IMR-90 (cell line): Measurements from ENCODE around the gene TTC28. TPM values are rescaled to one million over a fixed set of nuclear protein-coding genes. Genes with fewer than 3 reads are reported as not detected.

Source experiments
- ATAC-seq: fragments of 200-7000 bp; cut with Tn5 transposase; 2 replicates; pipeline ENCODE4 v1.9.1; 2020; ENCODE audit warnings: low read depth, mild to moderate bottlenecking, moderate library complexity
- BruUV-seq: library from RNA; stranded (reverse); fragments of 400-500 nt; replicated peaks from 2 replicates; lab custom pipeline; 2021; lab: Mats Ljungman, UMichigan
- CTCF ChIA-PET: fragments of 300-600 bp; formaldehyde crosslinking; extraction: SDS; loops from one replicate; lab custom pipeline; 2021; ENCODE audit warnings: antibody characterized with exemption; lab: Yijun Ruan, JAX
- POLR2A ChIA-PET: fragments of 300-600 bp; sonication (Branson Sonifier 250); formaldehyde crosslinking; loops from one replicate; lab custom pipeline; 2022; ENCODE audit warnings: antibody characterized with exemption; ENCODE audit not compliant: unreplicated experiment; lab: Charles Lee
- DNase-seq: peaks from one replicate; pipeline ENCODE4 v3.0.0; 2013
- H2AFZ ChIP-seq: replicated peaks from 2 replicates; pipeline ENCODE3; 2013; ENCODE audit warnings: low read length, mild to moderate bottlenecking; ENCODE audit not compliant: poor library complexity
- H2AK5ac ChIP-seq: 2 replicates; pipeline ENCODE4 v1.6.1; 2013; ENCODE audit warnings: low read depth, low read length, inconsistent platforms
- H2AK9ac ChIP-seq: replicated peaks from 2 replicates; pipeline ENCODE3; 2013; ENCODE audit warnings: mild to moderate bottlenecking, low read depth, low read length, moderate library complexity; ENCODE audit not compliant: poor library complexity
- H2BK120ac ChIP-seq: 2 replicates; pipeline ENCODE4 v1.6.1; 2013; ENCODE audit warnings: low read depth, low read length, inconsistent platforms
- H2BK15ac ChIP-seq: 3 replicates; pipeline ENCODE4 v1.6.1; 2013; ENCODE audit warnings: low read depth, low read length, inconsistent platforms
- H2BK20ac ChIP-seq: 2 replicates; pipeline ENCODE4 v1.6.1; 2013; ENCODE audit warnings: low read depth, mild to moderate bottlenecking, inconsistent platforms, low read length, moderate library complexity
- H2BK5ac ChIP-seq: 2 replicates; pipeline ENCODE4 v1.6.1; 2013; ENCODE audit warnings: mild to moderate bottlenecking, low read depth, low read length, inconsistent platforms; ENCODE audit not compliant: poor library complexity, severe bottlenecking
- H3K14ac ChIP-seq: replicated peaks from 2 replicates; pipeline ENCODE4 v1.6.1; 2013; ENCODE audit warnings: low read depth, low read length, inconsistent platforms
- H3K18ac ChIP-seq: 2 replicates; pipeline ENCODE4 v1.6.1; 2013; ENCODE audit warnings: low read depth, low read length, control low read depth
- H3K23ac ChIP-seq: 2 replicates; pipeline ENCODE4 v1.6.1; 2013; ENCODE audit warnings: low read depth, low read length, inconsistent platforms
- H3K27ac ChIP-seq: 2 replicates; pipeline ENCODE4 v1.5.1; 2013; ENCODE audit warnings: mild to moderate bottlenecking, control low read depth, low read length; ENCODE audit not compliant: insufficient read depth
- H3K27me3 ChIP-seq: 2 replicates; pipeline ENCODE4 v1.6.1; 2013; ENCODE audit warnings: low read length; ENCODE audit not compliant: control insufficient read depth, insufficient read depth
- H3K36me3 ChIP-seq: 2 replicates; pipeline ENCODE4 v1.6.1; 2013; ENCODE audit warnings: low read length, mixed read lengths; ENCODE audit not compliant: control insufficient read depth, insufficient read depth
- H3K4ac ChIP-seq: 2 replicates; pipeline ENCODE4 v1.6.1; 2013; ENCODE audit warnings: low read depth, low read length, inconsistent platforms
- H3K4me1 ChIP-seq: 2 replicates; pipeline ENCODE4 v1.6.1; 2013; ENCODE audit warnings: low read length, mixed read lengths; ENCODE audit not compliant: control insufficient read depth, insufficient read depth
- H3K4me2 ChIP-seq: 2 replicates; pipeline ENCODE4 v1.6.1; 2013; ENCODE audit warnings: low read depth, mild to moderate bottlenecking, control low read depth, low read length, moderate library complexity
- H3K4me3 ChIP-seq: 2 replicates; pipeline ENCODE4 v1.5.1; 2013; ENCODE audit warnings: low read depth, mild to moderate bottlenecking, control low read depth, low read length, moderate library complexity; ENCODE audit not compliant: insufficient read depth
- H3K56ac ChIP-seq: 2 replicates; pipeline ENCODE4 v1.6.1; 2013; ENCODE audit warnings: low read length, inconsistent platforms; ENCODE audit not compliant: insufficient read depth; ENCODE audit errors: extremely low read depth
- H3K79me1 ChIP-seq, 2 experiments: 2 replicates each; pipeline ENCODE4 v1.6.1; 2013; ENCODE audit warnings: low read length in 2 of 2, inconsistent platforms in 1 of 2, low read depth in 1 of 2
- H3K9ac ChIP-seq: 2 replicates; pipeline ENCODE4 v1.6.1; 2013; ENCODE audit warnings: low read depth, low read length, control low read depth
- H3K9me1 ChIP-seq: 2 replicates; pipeline ENCODE4 v1.6.1; 2013; ENCODE audit warnings: low read length, inconsistent platforms; ENCODE audit not compliant: insufficient read depth
- H3K9me3 ChIP-seq: 2 replicates; pipeline ENCODE4 v1.6.1; 2013; ENCODE audit warnings: low read length; ENCODE audit not compliant: control insufficient read depth, insufficient read depth
- H4K20me1 ChIP-seq: 2 replicates; pipeline ENCODE4 v1.6.1; 2013; ENCODE audit warnings: low read length, inconsistent platforms; ENCODE audit not compliant: insufficient read depth
- H4K5ac ChIP-seq: 2 replicates; pipeline ENCODE4 v1.6.1; 2013; ENCODE audit warnings: mild to moderate bottlenecking, low read depth, low read length, control low read depth
- H4K8ac ChIP-seq, 2 experiments: 2 replicates each; pipeline ENCODE4 v1.6.1; 2013; ENCODE audit warnings: low read depth in 2 of 2, low read length in 2 of 2, control low read depth in 1 of 2, inconsistent platforms in 1 of 2
- H4K91ac ChIP-seq: 2 replicates; pipeline ENCODE4 v1.6.1; 2013; ENCODE audit warnings: low read depth, low read length, inconsistent platforms; ENCODE audit not compliant: insufficient read depth
- BHLHE40 ChIP-seq: fragments of 150-350 bp; IDR thresholded peaks from 2 replicates; pipeline ENCODE4 v1.6.1; 2016; ENCODE audit warnings: mild to moderate bottlenecking, low read depth, low read length
- FOS ChIP-seq: fragments of 150-350 bp; IDR thresholded peaks from 2 replicates; pipeline ENCODE4 v1.6.1; 2016; ENCODE audit warnings: low read depth, low read length
- RAD21 ChIP-seq: IDR thresholded peaks from 2 replicates; pipeline ENCODE4 v1.6.1; 2012; ENCODE audit warnings: low read length, improper control_type of control experiment
- WGBS, 2 experiments: methylation state at CpG; one replicate each; pipeline versions ENCODE4 v1.1.5 to v1.1.7; 2013; ENCODE audit warnings: missing lambda C conversion rate in 2 of 2; ENCODE audit not compliant: insufficient read length in 1 of 2; ENCODE audit errors: extremely low coverage in 2 of 2; 5-methylcytosine and 5-hydroxymethylcytosine counted together
- dilution Hi-C: fragments of 300-500 bp; cut with HindIII; formaldehyde crosslinking; loops from one replicate; pipeline ENCODE4 v1.14.3; 2018; ENCODE audit warnings: low sequenced_read_pairs; ENCODE audit not compliant: unreplicated experiment
- in situ Hi-C: fragments of 300-500 bp; cut with MboI; formaldehyde crosslinking; loops from 3 replicates; pipeline ENCODE4 v1.14.3; 2019; ENCODE audit warnings: low sequenced_read_pairs, inconsistent platforms, mixed read lengths
- intact Hi-C: fragments of 100-400 bp; cut with micrococcal nuclease; formaldehyde crosslinking; loops from 2 replicates; pipeline ENCODE4 v1.10.0; 2022
- polyA plus RNA-seq, 3 experiments: library from polyadenylated mRNA; depleted of rRNA; stranded (reverse); fragments of >200 nt; gene quantifications; 2 replicates each; pipeline ENCODE4 v1.2.3, GENCODE V29; 2012; ENCODE audit warnings: low replicate concordance in 1 of 3
- total RNA-seq: library from RNA; depleted of rRNA; stranded (reverse); fragments of >200 nt; gene quantifications from 2 replicates; pipeline ENCODE4 v1.2.3, GENCODE V29; 2012

The TTC28 gene
- total and polyA plus RNA-seq, 2 of the 4 experiments (the other 2 are of a cell fraction), result 5.6 to 13.3 TPM

- no peak overlapping the region for H3K18ac ChIP-seq
Observed at GRCh38 chr22:28357193-28357592, 322.4 kb downstream of the TTC28 start.

More at GRCh38 chr22:28357193-28357592, 322.4 kb downstream of the TTC28 start:
- POLR2A ChIA-PET, result interaction anchor here (0.6 kb wide), 1 partner anchor 213 kb away, joined by 3 read pairs; no protein-coding TSS in a partner anchor
- no peak for DNase-seq
- Histone ChIP-seq H3K9ac (no peak overlapping the region), H3K4me2 (no peak overlapping the region), H4K5ac (no peak overlapping the region), H2BK120ac (no peak overlapping the region), H3K23ac (no peak overlapping the region), H3K9me3 (no peaks in the 10 kb centered on the region), H3K27me3 (no peaks in the 10 kb centered on the region), H2AFZ (no peak overlapping the region), H3K79me1 (peaks cover 0 to 4% of the 10 kb centered on the region in 2 experiments; a peak in 2 of 4 replicates), H2BK20ac (no peak overlapping the region), H3K4me3 (no peak overlapping the region), H3K14ac (no peak overlapping the region), H2AK5ac (no peak overlapping the region), H2BK5ac (no peak overlapping the region), H4K91ac (no peak overlapping the region), H3K4me1 (no peaks in the 10 kb centered on the region), H2AK9ac (no peak overlapping the region), H2BK15ac (no peak overlapping the region), H4K20me1 (peaks cover 3% of the 10 kb centered on the region), H4K8ac (no peak overlapping the region), H3K36me3 (no peaks in the 10 kb centered on the region), H3K4ac (no peak overlapping the region), H3K56ac (no peak overlapping the region), H3K27ac (no peak overlapping the region), H3K9me1 (no peaks in the 10 kb centered on the region)
- no peak for ATAC-seq
- TF ChIP-seq RAD21, result no peak
- no peak for TF ChIP-seq BHLHE40
- TF ChIP-seq FOS, result no peak
- intact Hi-C loops (no loop called here), in situ Hi-C loops (no loop called here), dilution Hi-C loops (no loop called here)
- WGBS, 2 experiments, result no CpG with 5 or more reads among the region's 1 CpG
- BruUV-seq, result no TSS peak
- CTCF ChIA-PET, result no interaction called here
